SU-DHL-6 (cell line): ENCODE measurements around the gene CCDC116.
"Not testable (repeated sequence)": the region's sequence is repeated elsewhere in the genome, so short reads cannot be mapped to it uniquely, and the experiment has no call there.

Experiments used
- H2AFZ ChIP-seq: fragments of 200-600 bp; sonication (generic); 2 replicates; pipeline ENCODE4 v1.6.1; 2014; ENCODE audit warnings: low read depth, mild to moderate bottlenecking, moderate library complexity, mixed read lengths, antibody characterized with exemption, low read length; ENCODE audit not compliant: severe bottlenecking
- H3F3A ChIP-seq: fragments of 200-600 bp; shearing (Covaris generic); 2 replicates; pipeline ENCODE4 v1.6.0; 2016; ENCODE audit warnings: antibody characterized with exemption, mild to moderate bottlenecking; ENCODE audit not compliant: insufficient read depth
- H3K27ac ChIP-seq: fragments of 200-600 bp; sonication (generic); 2 replicates; pipeline ENCODE4 v1.5.1; 2016; ENCODE audit warnings: low read depth, mild to moderate bottlenecking, low read length, moderate library complexity, mixed read lengths
- H3K27me3 ChIP-seq: fragments of 200-600 bp; sonication (generic), shearing (Covaris generic); 2 replicates; pipeline ENCODE4 v1.6.0; 2014; ENCODE audit warnings: mild to moderate bottlenecking, low read length
- H3K36me3 ChIP-seq: fragments of 200-600 bp; sonication (generic); 2 replicates; pipeline ENCODE4 v1.6.1; 2014; ENCODE audit warnings: mild to moderate bottlenecking, low read length, mixed read lengths
- H3K4me2 ChIP-seq: fragments of 300-600, 200-600 bp; shearing (Covaris generic), sonication (generic); 2 replicates; pipeline ENCODE4 v1.6.0; 2014; ENCODE audit warnings: low read length, low read depth, mild to moderate bottlenecking; ENCODE audit not compliant: poor library complexity, severe bottlenecking
- H3K4me3 ChIP-seq: fragments of 200-600 bp; sonication (generic); 2 replicates; pipeline ENCODE4 v1.5.1; 2014; ENCODE audit warnings: antibody characterized with exemption, low read length, mild to moderate bottlenecking, mixed read lengths; ENCODE audit not compliant: insufficient read depth, poor library complexity, severe bottlenecking
- H3K79me2 ChIP-seq: fragments of 200-600 bp; sonication (generic); 2 replicates; pipeline ENCODE4 v1.6.1; 2014; ENCODE audit warnings: mild to moderate bottlenecking, low read length, moderate library complexity; ENCODE audit not compliant: insufficient read depth
- H3K9ac ChIP-seq: fragments of 200-600 bp; sonication (generic); 2 replicates; pipeline ENCODE4 v1.7.0; 2014; ENCODE audit warnings: mild to moderate bottlenecking, low read length
- H3K9me2 ChIP-seq: fragments of 200-600 bp; sonication (generic); replicated peaks from 2 replicates; pipeline ENCODE4 v1.6.1; 2014; ENCODE audit warnings: low read length; ENCODE audit not compliant: insufficient read depth
- H3K9me3 ChIP-seq: fragments of 200-600 bp; sonication (generic); 2 replicates; pipeline ENCODE4 v1.6.1; 2014; ENCODE audit warnings: low read length, mixed read lengths; ENCODE audit not compliant: insufficient read depth
- H4K20me1 ChIP-seq: fragments of 200-600 bp; sonication (generic); 2 replicates; pipeline ENCODE4 v1.6.1; 2014; ENCODE audit warnings: low read depth, mild to moderate bottlenecking, antibody characterized with exemption, low read length, moderate library complexity, mixed read lengths
- EZH2phosphoT487 ChIP-seq: fragments of 200-600 bp; sonication (generic), shearing (Covaris generic); conservative IDR thresholded peaks from 2 replicates; pipeline ENCODE4 v1.6.1; 2018; ENCODE audit warnings: mild to moderate bottlenecking, antibody characterized with exemption, low read length, moderate library complexity, mixed read lengths
- TF ChIP-seq, protein P1 (sequence below): fragments of 200-600 bp; sonication (generic); IDR thresholded peaks from one replicate; pipeline ENCODE4 v1.5.1; 2017; ENCODE audit warnings: antibody characterized with exemption, mild to moderate bottlenecking, low read length, moderate library complexity; ENCODE audit not compliant: insufficient read depth, poor library complexity, severe bottlenecking

The CCDC116 gene

GRCh38 chr22:21612858-21613257, 19.7 kb upstream of the CCDC116 start:
- Histone ChIP-seq H3K4me3 (no peak overlapping the region), H3K4me2 (no peak overlapping the region), H3K9me3 (no peaks in the 10 kb centered on the region), H3K9me2 (no peaks in the 10 kb centered on the region), H3K27me3 (no peaks in the 10 kb centered on the region), H3K9ac (no peak overlapping the region), H3F3A (no peaks in the 10 kb centered on the region), H4K20me1 (no peaks in the 10 kb centered on the region), H3K27ac (no peak overlapping the region), H2AFZ (no peak overlapping the region), H3K36me3 (no peaks in the 10 kb centered on the region), H3K79me2 (peaks cover 26% of the 10 kb centered on the region)
- TF ChIP-seq, protein P1, sequence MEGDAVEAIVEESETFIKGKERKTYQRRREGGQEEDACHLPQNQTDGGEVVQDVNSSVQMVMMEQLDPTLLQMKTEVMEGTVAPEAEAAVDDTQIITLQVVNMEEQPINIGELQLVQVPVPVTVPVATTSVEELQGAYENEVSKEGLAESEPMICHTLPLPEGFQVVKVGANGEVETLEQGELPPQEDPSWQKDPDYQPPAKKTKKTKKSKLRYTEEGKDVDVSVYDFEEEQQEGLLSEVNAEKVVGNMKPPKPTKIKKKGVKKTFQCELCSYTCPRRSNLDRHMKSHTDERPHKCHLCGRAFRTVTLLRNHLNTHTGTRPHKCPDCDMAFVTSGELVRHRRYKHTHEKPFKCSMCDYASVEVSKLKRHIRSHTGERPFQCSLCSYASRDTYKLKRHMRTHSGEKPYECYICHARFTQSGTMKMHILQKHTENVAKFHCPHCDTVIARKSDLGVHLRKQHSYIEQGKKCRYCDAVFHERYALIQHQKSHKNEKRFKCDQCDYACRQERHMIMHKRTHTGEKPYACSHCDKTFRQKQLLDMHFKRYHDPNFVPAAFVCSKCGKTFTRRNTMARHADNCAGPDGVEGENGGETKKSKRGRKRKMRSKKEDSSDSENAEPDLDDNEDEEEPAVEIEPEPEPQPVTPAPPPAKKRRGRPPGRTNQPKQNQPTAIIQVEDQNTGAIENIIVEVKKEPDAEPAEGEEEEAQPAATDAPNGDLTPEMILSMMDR = no peak

DNA sequence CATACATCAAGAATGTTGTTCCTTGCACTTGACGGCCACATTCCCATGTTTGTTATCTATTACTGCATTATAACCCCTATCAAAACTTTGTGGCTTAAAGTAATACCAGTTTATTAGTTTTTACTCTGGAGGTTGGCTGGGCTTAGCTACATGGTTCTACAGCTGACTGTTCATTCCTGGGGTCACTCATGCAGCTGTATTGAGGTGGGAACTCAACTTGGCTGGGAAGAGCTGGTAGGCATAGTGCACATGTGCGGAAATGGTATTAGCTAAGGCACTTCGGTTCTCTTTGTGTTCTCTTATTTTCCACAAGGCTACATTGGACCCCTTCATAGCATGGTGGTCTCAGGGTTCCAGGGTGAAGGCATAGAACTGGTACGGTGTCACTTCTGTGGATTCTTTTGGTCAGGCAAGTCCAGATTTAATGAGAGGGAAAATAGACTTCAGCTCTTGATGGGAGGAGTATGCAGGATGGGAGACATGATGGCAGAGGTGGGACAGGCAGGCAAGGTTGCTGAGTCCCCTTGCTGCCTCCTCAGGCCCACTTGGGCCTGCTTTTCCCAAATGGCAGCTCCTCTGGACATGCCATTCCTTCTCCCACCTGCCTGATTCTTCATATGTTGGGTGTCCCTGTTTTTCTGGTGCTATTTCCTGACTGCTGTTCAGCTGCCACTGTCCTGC, 18.9 kb upstream of the CCDC116 start:
- no peaks in the 10 kb centered on the region for H3K9me3 ChIP-seq
- no peak overlapping the region for H3K4me2 ChIP-seq
- no peaks in the 10 kb centered on the region for H3K9me2 ChIP-seq
- no peaks in the 10 kb centered on the region for H3F3A ChIP-seq
- H3K9ac ChIP-seq = no peak overlapping the region
- no peak overlapping the region for H3K27ac ChIP-seq
- TF ChIP-seq, protein P1 = no peak
- TF ChIP-seq EZH2phosphoT487 = no peak
- no peak overlapping the region for H2AFZ ChIP-seq
- H3K27me3 ChIP-seq = no peaks in the 10 kb centered on the region
- no peaks in the 10 kb centered on the region for H4K20me1 ChIP-seq
- H3K4me3 ChIP-seq = no peak overlapping the region
- no peaks in the 10 kb centered on the region for H3K36me3 ChIP-seq
- H3K79me2 ChIP-seq = peaks cover 24% of the 10 kb centered on the region

DNA sequence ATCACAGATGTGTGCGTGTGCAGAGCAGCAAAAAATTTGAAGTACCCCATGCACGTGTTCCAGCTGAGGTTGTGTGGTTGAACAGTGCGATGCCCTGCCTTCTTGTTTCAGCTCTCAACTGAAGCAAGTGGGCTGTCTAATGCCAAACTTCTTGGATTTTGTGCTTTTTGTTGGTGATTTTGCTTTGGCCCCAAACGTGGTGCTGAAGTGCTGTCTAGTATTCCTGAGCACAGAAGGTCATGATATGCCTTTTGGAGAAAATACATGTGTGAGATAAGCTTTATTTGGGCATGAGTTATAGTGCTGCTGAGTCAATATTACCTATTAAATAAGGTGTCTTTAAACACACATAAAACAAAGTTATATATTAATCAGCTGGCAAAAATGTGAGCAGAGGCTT, 16.8 kb upstream of the CCDC116 start:
- no peak overlapping the region for H2AFZ ChIP-seq
- no peak overlapping the region for H3K4me2 ChIP-seq
- H3K9me3 ChIP-seq = no peaks in the 10 kb centered on the region
- no peaks in the 10 kb centered on the region for H4K20me1 ChIP-seq
- no peaks in the 10 kb centered on the region for H3K36me3 ChIP-seq
- H3K79me2 ChIP-seq = peaks cover 29% of the 10 kb centered on the region
- no peak overlapping the region for H3K27ac ChIP-seq
- no peaks in the 10 kb centered on the region for H3K27me3 ChIP-seq
- no peaks in the 10 kb centered on the region for H3F3A ChIP-seq
- H3K9ac ChIP-seq = no peak overlapping the region
- H3K9me2 ChIP-seq = no peaks in the 10 kb centered on the region
- no peak overlapping the region for H3K4me3 ChIP-seq
- no peak for TF ChIP-seq EZH2phosphoT487
- TF ChIP-seq, protein P1 = no peak

DNA sequence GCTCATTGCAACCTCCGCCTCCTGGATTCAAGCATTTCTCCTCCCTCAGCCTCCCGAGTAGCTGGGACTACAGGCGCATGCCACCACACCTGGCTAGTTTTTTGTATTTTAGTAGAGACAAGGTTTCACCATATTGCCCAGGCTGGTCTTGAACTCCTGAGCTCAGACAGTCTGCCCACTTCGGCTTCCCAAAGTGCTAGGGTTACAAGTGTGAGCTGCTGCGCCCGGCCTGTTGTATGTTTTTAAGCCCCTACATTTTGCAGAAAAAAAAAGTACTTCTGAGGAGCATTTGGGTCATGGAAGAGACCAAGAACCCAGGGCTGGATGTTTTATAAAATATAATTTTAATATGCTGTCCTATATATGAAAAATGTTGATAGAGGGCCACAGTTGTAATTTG, 15.2 kb upstream of the CCDC116 start:
- not testable (repeated sequence) for H3K27me3 ChIP-seq, H3K4me2 ChIP-seq, H3K36me3 ChIP-seq, H3F3A ChIP-seq, H2AFZ ChIP-seq, H3K9ac ChIP-seq, H3K27ac ChIP-seq, H3K4me3 ChIP-seq, H3K9me3 ChIP-seq, H4K20me1 ChIP-seq, H3K9me2 ChIP-seq
- peaks cover 32% of the 10 kb centered on the region for H3K79me2 ChIP-seq
